ENCODE measurements around the gene ROGDI. TPM values are rescaled to one million over a fixed set of nuclear protein-coding genes. Genes with fewer than 3 reads are reported as not detected.

The ROGDI gene
- total and polyA plus RNA-seq, 7 donors: 23.4 to 72.8 (median 47.9) TPM

- H3K36me3 ChIP-seq: peaks cover 13 to 99% (median 42%) of the 10 kb centered on the region in 4 donors
- WGBS, 2 donors: 87 to 89% methylated on average over 16 of the region's 16 CpGs
- H3K4me1 ChIP-seq: peaks cover 0 to 21% (median 21%) of the 10 kb centered on the region in 4 donors
- intact Hi-C loops (cut with DNase I): no loop called here
- DNase-seq: no peak
- no peaks in the 10 kb centered on the region for H3K27me3 ChIP-seq
- peak overlapping the region; percentile 72 to 84 (median 78) for H3K27ac ChIP-seq
- TF ChIP-seq EP300 (IDR thresholded peaks at IDR 0.05) (no peak), POLR2A (IDR thresholded peaks at IDR 0.05) (no peak), POLR2AphosphoS5 (IDR thresholded peaks at IDR 0.05) (no peak)
- TF ChIP-seq, protein P1, sequence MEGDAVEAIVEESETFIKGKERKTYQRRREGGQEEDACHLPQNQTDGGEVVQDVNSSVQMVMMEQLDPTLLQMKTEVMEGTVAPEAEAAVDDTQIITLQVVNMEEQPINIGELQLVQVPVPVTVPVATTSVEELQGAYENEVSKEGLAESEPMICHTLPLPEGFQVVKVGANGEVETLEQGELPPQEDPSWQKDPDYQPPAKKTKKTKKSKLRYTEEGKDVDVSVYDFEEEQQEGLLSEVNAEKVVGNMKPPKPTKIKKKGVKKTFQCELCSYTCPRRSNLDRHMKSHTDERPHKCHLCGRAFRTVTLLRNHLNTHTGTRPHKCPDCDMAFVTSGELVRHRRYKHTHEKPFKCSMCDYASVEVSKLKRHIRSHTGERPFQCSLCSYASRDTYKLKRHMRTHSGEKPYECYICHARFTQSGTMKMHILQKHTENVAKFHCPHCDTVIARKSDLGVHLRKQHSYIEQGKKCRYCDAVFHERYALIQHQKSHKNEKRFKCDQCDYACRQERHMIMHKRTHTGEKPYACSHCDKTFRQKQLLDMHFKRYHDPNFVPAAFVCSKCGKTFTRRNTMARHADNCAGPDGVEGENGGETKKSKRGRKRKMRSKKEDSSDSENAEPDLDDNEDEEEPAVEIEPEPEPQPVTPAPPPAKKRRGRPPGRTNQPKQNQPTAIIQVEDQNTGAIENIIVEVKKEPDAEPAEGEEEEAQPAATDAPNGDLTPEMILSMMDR (IDR thresholded peaks at IDR 0.05): no peak
- H3K9me3 ChIP-seq: no peaks in the 10 kb centered on the region
- no peak overlapping the region for H3K4me3 ChIP-seq
These were observed 12.2 kb upstream of the ROGDI start for GRCh38 chr16:4814542-4815173.

GRCh38 chr16:4814046-4814445 is 11.6 kb upstream of the ROGDI start:
- intact Hi-C loops (cut with DNase I): no loop called here
- Histone ChIP-seq H3K27me3 (no peaks in the 10 kb centered on the region), H3K4me1 (peaks cover 0 to 21% (median 21%) of the 10 kb centered on the region in 4 donors), H3K4me3 (no peak overlapping the region), H3K36me3 (peaks cover 13 to 99% (median 42%) of the 10 kb centered on the region in 4 donors), H3K9me3 (no peaks in the 10 kb centered on the region), H3K27ac (peak overlapping the region; percentile 72 to 84 (median 78))
- TF ChIP-seq POLR2AphosphoS5 (IDR thresholded peaks at IDR 0.05): peak; percentile 46 to 79 (median 72)
- TF ChIP-seq, protein P1 (IDR thresholded peaks at IDR 0.05): no peak
- no peak for TF ChIP-seq POLR2A (IDR thresholded peaks at IDR 0.05)
- TF ChIP-seq EP300 (IDR thresholded peaks at IDR 0.05): peak in 3 of 4 donors; percentile 36 to 87 (median 85)
- DNase-seq: peak; percentile 71

- WGBS, 2 donors: 94 to 95% methylated on average over 16 of the region's 16 CpGs
- H3K4me1 ChIP-seq: peaks cover 0 to 21% (median 21%) of the 10 kb centered on the region in 4 donors
- no peaks in the 10 kb centered on the region for H3K9me3 ChIP-seq
- no peaks in the 10 kb centered on the region for H3K27me3 ChIP-seq
- no peak overlapping the region for H3K4me3 ChIP-seq
- TF ChIP-seq, protein P1 (IDR thresholded peaks at IDR 0.05): no peak
- H3K36me3 ChIP-seq: peaks cover 13 to 99% (median 42%) of the 10 kb centered on the region in 4 donors
- intact Hi-C loops (cut with DNase I): no loop called here
- H3K27ac ChIP-seq: peak overlapping the region; percentile 45 to 84 (median 76)
- no peak for DNase-seq
These were observed 11.0 kb upstream of the ROGDI start for GRCh38 chr16:4813251-4814003.

DNA sequence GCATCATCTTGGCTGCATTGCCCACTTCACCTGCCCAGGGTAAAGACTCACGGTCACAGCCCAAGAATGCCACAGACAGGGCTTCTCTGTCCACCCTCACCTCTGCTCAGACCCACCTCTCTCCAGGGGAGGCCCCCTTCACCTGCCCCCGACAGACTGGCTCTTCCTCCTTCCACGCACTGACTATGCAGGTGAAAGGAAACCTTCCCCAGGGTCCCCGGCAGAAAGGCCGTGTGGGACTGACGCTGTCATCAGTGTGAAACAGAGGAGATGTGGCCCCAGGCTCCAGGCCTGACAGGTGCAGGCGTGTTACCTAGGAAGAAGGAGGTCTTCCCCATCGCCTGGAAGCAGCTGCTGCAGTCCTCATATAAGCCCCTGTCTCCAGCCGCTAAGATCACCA is 9.3 kb upstream of the ROGDI start:
- Histone ChIP-seq H3K27me3 (no peaks in the 10 kb centered on the region), H3K4me3 (no peak overlapping the region), H3K27ac (no peak overlapping the region), H3K36me3 (peaks cover 12 to 97% (median 47%) of the 10 kb centered on the region in 4 donors), H3K4me1 (peaks cover 0 to 21% (median 21%) of the 10 kb centered on the region in 4 donors), H3K9me3 (no peaks in the 10 kb centered on the region)
- no peak for TF ChIP-seq POLR2AphosphoS5 (IDR thresholded peaks at IDR 0.05)
- TF ChIP-seq EP300 (IDR thresholded peaks at IDR 0.05): no peak
- TF ChIP-seq, protein P1 (IDR thresholded peaks at IDR 0.05): no peak
- TF ChIP-seq POLR2A (IDR thresholded peaks at IDR 0.05): no peak
- no peak for DNase-seq
- intact Hi-C loops (cut with DNase I): no loop called here
- 93 to 94% methylated on average over 9 of the region's 9 CpGs for WGBS, 2 donors

All from sigmoid colon (tissue), 7 donors.